Vagina (tissue), 2 donors: ENCODE results near the gene MRPL10. TPM values are rescaled to one million over a fixed set of nuclear protein-coding genes. Genes with fewer than 3 reads are reported as not detected.
A peak's percentile ranks its signal among the peaks of the same experiment; 100 is the strongest.

Experiments
- DNase-seq, 2 donors: peaks; one replicate each; pipeline ENCODE4 v3.0.0-alpha.2; 2017; ENCODE audit errors: extremely low spot score in 2 of 2
- H3K27ac ChIP-seq: fragments of 200-600 bp; sonication (generic); one replicate; pipeline ENCODE4 v1.5.1; 2019
- H3K27me3 ChIP-seq: fragments of 200-600 bp; sonication (generic); one replicate; pipeline ENCODE4 v1.5.1; 2019
- H3K36me3 ChIP-seq, 2 donors: fragments of 200-600 bp; sonication (generic); one replicate each; pipeline ENCODE4 v1.5.1; 2017 to 2019
- H3K4me1 ChIP-seq: fragments of 200-600 bp; sonication (generic); one replicate; pipeline ENCODE4 v1.5.1; 2019
- H3K4me3 ChIP-seq, 2 donors: fragments of 200-600 bp; sonication (generic); 1 replicate in 1 of 2; 2 replicates in 1 of 2; pipeline ENCODE4 v1.5.1; 2016 to 2019
- H3K9me3 ChIP-seq: fragments of 200-600 bp; sonication (generic); one replicate; pipeline ENCODE4 v1.5.1; 2019
- POLR2A ChIP-seq, 2 donors: fragments of 450-650 bp; IDR thresholded peaks; one replicate each; pipeline ENCODE4 v1.6.1; 2017; ENCODE audit warnings: antibody characterized with exemption in 2 of 2, mild to moderate bottlenecking in 2 of 2, moderate library complexity in 2 of 2
- POLR2AphosphoS5 ChIP-seq, 2 donors: sonication (generic); formaldehyde crosslinking; IDR thresholded peaks; one replicate each; pipeline ENCODE4 v1.9.0; 2017; ENCODE audit warnings: antibody characterized with exemption in 2 of 2, mild to moderate bottlenecking in 2 of 2, low read depth in 1 of 2; ENCODE audit not compliant: insufficient read depth in 1 of 2
- intact Hi-C: fragments of 100-400 bp; cut with DNase I; formaldehyde crosslinking; loops from one replicate; pipeline ENCODE4 v1.15.1; 2023
- total RNA-seq: library from RNA; depleted of rRNA; stranded (reverse); fragments of >200 nt; gene quantifications from one replicate; pipeline ENCODE4 v1.2.3, GENCODE V29; 2016
- TF ChIP-seq, protein P1 (sequence below), 3 experiments: fragments of 450-650 bp in 2 of 3; fragments of 200-600 bp in 1 of 3; sonication (generic) in 1 of 3; IDR thresholded peaks; one replicate each; pipeline ENCODE4 v1.5.1; 2017 to 2019; ENCODE audit warnings: antibody characterized with exemption in 3 of 3, mild to moderate bottlenecking in 2 of 3, moderate library complexity in 2 of 3

MRPL10 gene
- total RNA-seq, 1 donor from 2014 or later, result 21.4 TPM

DNA sequence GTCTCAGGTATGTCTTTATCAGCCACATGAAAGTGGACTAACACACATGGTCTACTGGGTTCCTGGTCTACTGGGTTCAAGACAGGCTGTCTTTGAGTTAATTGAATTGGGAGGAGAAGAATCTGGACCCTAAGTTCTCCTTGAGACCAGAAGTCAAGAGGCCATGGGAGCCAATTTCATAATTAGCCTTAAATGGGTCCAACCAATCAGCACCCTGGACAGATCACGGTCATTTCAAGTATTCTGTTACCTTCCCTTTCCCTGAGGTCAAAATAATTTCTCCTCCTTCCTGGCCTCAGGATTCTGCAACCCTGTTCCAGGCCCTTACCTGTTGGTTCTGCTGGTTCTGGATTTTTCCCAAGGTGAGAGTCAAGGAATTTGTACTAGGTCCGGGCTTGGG is 33.5 kb downstream of the MRPL10 start:
- intact Hi-C loops, result no loop called here
- Histone ChIP-seq H3K9me3 (no peaks in the 10 kb centered on the region), H3K4me3 (no peak overlapping the region), H3K27ac (no peak overlapping the region), H3K27me3 (no peaks in the 10 kb centered on the region), H3K36me3 (no peaks in the 10 kb centered on the region), H3K4me1 (no peaks in the 10 kb centered on the region)
- peak in 1 of 2 donors; percentile 49 for DNase-seq
- TF ChIP-seq POLR2AphosphoS5 (IDR thresholded peaks at IDR 0.05; ENCODE audit: insufficient read depth in 1 of 2, low read depth in 1 of 2), result no peak
- TF ChIP-seq, protein P1, sequence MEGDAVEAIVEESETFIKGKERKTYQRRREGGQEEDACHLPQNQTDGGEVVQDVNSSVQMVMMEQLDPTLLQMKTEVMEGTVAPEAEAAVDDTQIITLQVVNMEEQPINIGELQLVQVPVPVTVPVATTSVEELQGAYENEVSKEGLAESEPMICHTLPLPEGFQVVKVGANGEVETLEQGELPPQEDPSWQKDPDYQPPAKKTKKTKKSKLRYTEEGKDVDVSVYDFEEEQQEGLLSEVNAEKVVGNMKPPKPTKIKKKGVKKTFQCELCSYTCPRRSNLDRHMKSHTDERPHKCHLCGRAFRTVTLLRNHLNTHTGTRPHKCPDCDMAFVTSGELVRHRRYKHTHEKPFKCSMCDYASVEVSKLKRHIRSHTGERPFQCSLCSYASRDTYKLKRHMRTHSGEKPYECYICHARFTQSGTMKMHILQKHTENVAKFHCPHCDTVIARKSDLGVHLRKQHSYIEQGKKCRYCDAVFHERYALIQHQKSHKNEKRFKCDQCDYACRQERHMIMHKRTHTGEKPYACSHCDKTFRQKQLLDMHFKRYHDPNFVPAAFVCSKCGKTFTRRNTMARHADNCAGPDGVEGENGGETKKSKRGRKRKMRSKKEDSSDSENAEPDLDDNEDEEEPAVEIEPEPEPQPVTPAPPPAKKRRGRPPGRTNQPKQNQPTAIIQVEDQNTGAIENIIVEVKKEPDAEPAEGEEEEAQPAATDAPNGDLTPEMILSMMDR (IDR thresholded peaks at IDR 0.05), result no peak
- no peak for TF ChIP-seq POLR2A (IDR thresholded peaks at IDR 0.05)

DNA sequence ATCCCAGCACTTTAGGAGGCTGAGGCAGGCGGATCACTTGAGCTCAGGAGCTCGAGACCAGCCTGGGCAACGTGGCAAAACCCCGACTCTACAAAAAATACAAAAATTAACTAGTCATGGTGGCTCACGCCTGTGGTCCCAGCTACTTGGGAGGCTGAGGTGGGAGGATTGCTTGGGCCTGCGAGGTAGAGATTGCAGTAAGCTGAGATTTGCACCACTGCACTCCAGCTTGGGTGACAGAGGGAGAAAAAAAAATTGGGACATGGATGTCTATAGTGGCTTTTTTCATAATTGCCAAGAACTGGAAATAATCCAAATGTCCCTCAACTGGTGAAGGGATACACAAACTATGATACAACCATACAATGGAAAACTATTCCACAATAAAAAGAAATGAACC is 38.4 kb downstream of the MRPL10 start:
- H3K4me3 ChIP-seq, result no peak overlapping the region
- no peak for DNase-seq
- H3K27me3 ChIP-seq, result no peaks in the 10 kb centered on the region
- intact Hi-C loops, result no loop called here
- H3K4me1 ChIP-seq, result peaks cover 10% of the 10 kb centered on the region
- H3K9me3 ChIP-seq, result no peaks in the 10 kb centered on the region
- TF ChIP-seq, protein P1 (IDR thresholded peaks at IDR 0.05), result no peak
- no peak for TF ChIP-seq POLR2AphosphoS5 (IDR thresholded peaks at IDR 0.05; ENCODE audit: insufficient read depth in 1 of 2, low read depth in 1 of 2)
- TF ChIP-seq POLR2A (IDR thresholded peaks at IDR 0.05), result no peak
- no peak overlapping the region for H3K27ac ChIP-seq
- H3K36me3 ChIP-seq, result no peaks in the 10 kb centered on the region

DNA sequence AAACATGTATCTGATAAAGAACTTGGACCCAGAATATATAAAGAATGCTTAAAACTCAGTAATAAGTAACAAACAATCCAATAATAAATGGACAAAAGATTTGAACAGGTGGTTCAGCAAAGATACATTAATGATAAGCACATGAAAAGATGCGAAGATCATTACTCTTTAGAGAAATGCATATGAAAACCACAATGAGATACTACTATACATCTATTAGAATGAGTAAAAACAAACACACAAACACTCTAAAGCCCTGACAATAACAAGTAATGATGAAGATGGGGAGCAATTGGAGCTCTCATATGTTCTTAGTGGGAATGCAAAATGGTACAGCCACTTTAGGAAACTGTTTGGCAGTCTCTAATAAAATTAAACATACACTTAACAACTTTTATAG is 38.9 kb downstream of the MRPL10 start:
- intact Hi-C loops, result no loop called here
- Histone ChIP-seq H3K27ac (no peak overlapping the region), H3K36me3 (no peaks in the 10 kb centered on the region), H3K4me3 (no peak overlapping the region), H3K4me1 (peaks cover 10% of the 10 kb centered on the region), H3K27me3 (no peaks in the 10 kb centered on the region), H3K9me3 (no peaks in the 10 kb centered on the region)
- no peak for DNase-seq
- TF ChIP-seq POLR2A (IDR thresholded peaks at IDR 0.05) (no peak), POLR2AphosphoS5 (IDR thresholded peaks at IDR 0.05; ENCODE audit: insufficient read depth in 1 of 2, low read depth in 1 of 2) (no peak)
- TF ChIP-seq, protein P1 (IDR thresholded peaks at IDR 0.05), result no peak

- Histone ChIP-seq H3K9me3 (no peaks in the 10 kb centered on the region), H3K27me3 (no peaks in the 10 kb centered on the region), H3K27ac (no peak overlapping the region), H3K4me1 (peaks cover 10% of the 10 kb centered on the region), H3K36me3 (no peaks in the 10 kb centered on the region), H3K4me3 (no peak overlapping the region)
- TF ChIP-seq POLR2A (IDR thresholded peaks at IDR 0.05) (no peak), POLR2AphosphoS5 (IDR thresholded peaks at IDR 0.05; ENCODE audit: insufficient read depth in 1 of 2, low read depth in 1 of 2) (no peak)
- TF ChIP-seq, protein P1 (IDR thresholded peaks at IDR 0.05), result no peak
- intact Hi-C loops, result no loop called here
- no peak for DNase-seq
Observed at GRCh38 chr17:47791025-47791424, 40.3 kb downstream of the MRPL10 start.

DNA sequence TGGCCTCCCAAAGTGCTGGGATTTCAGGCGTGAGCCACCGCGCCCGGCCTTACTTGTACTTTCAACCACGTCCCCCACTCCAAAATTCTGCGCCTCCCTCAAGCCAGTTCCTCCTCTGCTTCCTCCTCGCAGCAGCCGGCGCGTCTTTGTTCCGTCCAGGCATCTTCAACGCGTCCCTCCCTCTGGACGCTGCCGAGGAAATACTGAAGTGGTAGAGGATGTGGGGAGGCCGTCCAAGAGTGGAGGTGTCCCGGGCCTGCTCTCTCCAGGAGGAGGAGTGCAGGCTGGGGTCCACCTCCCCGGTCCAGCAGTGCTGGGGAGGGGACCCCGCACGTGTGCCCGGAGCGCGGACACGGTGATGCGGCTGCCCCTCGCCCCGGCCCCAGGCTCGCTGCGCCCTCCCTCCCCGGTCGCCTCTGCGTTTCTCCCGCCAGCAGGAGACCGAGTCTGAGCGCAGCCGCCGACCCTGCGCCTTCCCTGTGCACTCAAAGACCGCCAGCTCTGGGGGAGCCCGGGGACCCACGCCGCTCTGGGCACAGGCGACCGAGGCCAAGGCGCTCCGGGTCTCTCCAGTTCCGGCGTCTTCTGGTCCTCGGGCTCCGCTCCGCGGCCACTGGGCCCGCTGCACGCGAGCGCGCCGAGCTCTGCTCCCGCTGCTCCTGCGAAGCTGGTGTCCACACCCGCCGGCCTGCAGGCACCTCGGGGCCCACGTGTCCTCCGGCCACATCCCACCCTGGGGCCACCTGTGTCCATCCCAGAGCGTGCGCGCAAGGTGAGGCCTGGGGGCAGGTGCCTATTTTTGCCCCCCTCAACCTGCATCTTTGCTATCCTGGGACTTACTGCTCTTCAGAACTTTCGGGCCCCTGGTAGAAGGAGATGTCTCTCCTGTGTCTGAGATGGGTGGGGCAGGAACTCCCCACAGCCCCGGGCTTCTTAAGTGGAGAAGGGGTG is 41.5 kb downstream of the MRPL10 start:
- Histone ChIP-seq H3K27me3 (no peaks in the 10 kb centered on the region), H3K27ac (no peak overlapping the region), H3K9me3 (no peaks in the 10 kb centered on the region), H3K36me3 (no peaks in the 10 kb centered on the region), H3K4me3 (peak overlapping the region; percentile 41 to 43), H3K4me1 (peaks cover 10% of the 10 kb centered on the region)
- DNase-seq, result no peak
- TF ChIP-seq POLR2A (IDR thresholded peaks at IDR 0.05) (no peak), POLR2AphosphoS5 (IDR thresholded peaks at IDR 0.05; ENCODE audit: insufficient read depth in 1 of 2, low read depth in 1 of 2) (no peak)
- TF ChIP-seq, protein P1 (IDR thresholded peaks at IDR 0.05), result no peak
- intact Hi-C loops, result no loop called here
